Stimulated activated CD4-positive, alpha-beta T cell treated with anti-CD3 and anti-CD28 coated beads, Interleukin-1b, Interleukin-23, amount 100 ng/mL, for 24 hours (primary cell): ENCODE data around the gene GDF7.
A peak's percentile ranks its signal among the peaks of the same experiment; 100 is the strongest.

Source experiments
- DNase-seq, 4 experiments: peaks; one replicate each; pipeline ENCODE4 v3.0.0-alpha.2; 2020; ENCODE audit warnings: low read depth in 4 of 4, low spot score in 1 of 4

Gene GDF7

GRCh38 chr2:20643060-20643459, 23.9 kb upstream of the GDF7 start:
- DNase-seq: no peak

GRCh38 chr2:20643826-20644225, 23.1 kb upstream of the GDF7 start:
- DNase-seq: no peak

- DNase-seq: no peak
These were observed 21.6 kb upstream of the GDF7 start for GRCh38 chr2:20645301-20645701.

GRCh38 chr2:20645761-20646160, 21.2 kb upstream of the GDF7 start:
- DNase-seq: no peak

GRCh38 chr2:20646446-20646845, 20.5 kb upstream of the GDF7 start:
- no peak for DNase-seq

GRCh38 chr2:20647211-20647610, 19.7 kb upstream of the GDF7 start:
- DNase-seq: no peak

GRCh38 chr2:20647738-20648137, 19.2 kb upstream of the GDF7 start:
- DNase-seq: no peak

- no peak for DNase-seq
These were observed 18.7 kb upstream of the GDF7 start for GRCh38 chr2:20648206-20648605.

GRCh38 chr2:20648831-20649230, 18.1 kb upstream of the GDF7 start:
- DNase-seq: no peak

- DNase-seq: no peak
These were observed 17.4 kb upstream of the GDF7 start for GRCh38 chr2:20649576-20649975.

GRCh38 chr2:20649976-20650375, 17.0 kb upstream of the GDF7 start:
- no peak for DNase-seq

GRCh38 chr2:20650393-20650876, 16.5 kb upstream of the GDF7 start:
- DNase-seq: no peak

- DNase-seq: peak; percentile 54 to 81 (median 76)
These were observed 15.8 kb upstream of the GDF7 start, which contains the start of gene HS1BP3 for GRCh38 chr2:20650877-20651730. Gene HS1BP3 (minus strand): TSS chr2:20651098. CDS start chr2:20651063, 35 bp downstream.

- no peak for DNase-seq
These were observed 15.2 kb upstream of the GDF7 start for GRCh38 chr2:20651731-20652099.

- no peak for DNase-seq
These were observed 14.8 kb upstream of the GDF7 start for GRCh38 chr2:20652141-20652540.

- no peak for DNase-seq
These were observed 14.0 kb upstream of the GDF7 start for GRCh38 chr2:20652673-20653575.

GRCh38 chr2:20653695-20654534, 13.0 kb upstream of the GDF7 start:
- no peak for DNase-seq

- DNase-seq: no peak
These were observed 12.5 kb upstream of the GDF7 start for GRCh38 chr2:20654535-20654813.

GRCh38 chr2:20656561-20656960, 10.4 kb upstream of the GDF7 start:
- no peak for DNase-seq

GRCh38 chr2:20657522-20658235, 9.3 kb upstream of the GDF7 start:
- DNase-seq: no peak
